ENCODE measurements around the gene NEUROD2.

The NEUROD2 gene

GRCh38 chr17:39629898-39630297, 22.2 kb upstream of the NEUROD2 start:
- DNase-seq (ENCODE audit: low read depth) = no peak
- TF ChIP-seq, protein P1, sequence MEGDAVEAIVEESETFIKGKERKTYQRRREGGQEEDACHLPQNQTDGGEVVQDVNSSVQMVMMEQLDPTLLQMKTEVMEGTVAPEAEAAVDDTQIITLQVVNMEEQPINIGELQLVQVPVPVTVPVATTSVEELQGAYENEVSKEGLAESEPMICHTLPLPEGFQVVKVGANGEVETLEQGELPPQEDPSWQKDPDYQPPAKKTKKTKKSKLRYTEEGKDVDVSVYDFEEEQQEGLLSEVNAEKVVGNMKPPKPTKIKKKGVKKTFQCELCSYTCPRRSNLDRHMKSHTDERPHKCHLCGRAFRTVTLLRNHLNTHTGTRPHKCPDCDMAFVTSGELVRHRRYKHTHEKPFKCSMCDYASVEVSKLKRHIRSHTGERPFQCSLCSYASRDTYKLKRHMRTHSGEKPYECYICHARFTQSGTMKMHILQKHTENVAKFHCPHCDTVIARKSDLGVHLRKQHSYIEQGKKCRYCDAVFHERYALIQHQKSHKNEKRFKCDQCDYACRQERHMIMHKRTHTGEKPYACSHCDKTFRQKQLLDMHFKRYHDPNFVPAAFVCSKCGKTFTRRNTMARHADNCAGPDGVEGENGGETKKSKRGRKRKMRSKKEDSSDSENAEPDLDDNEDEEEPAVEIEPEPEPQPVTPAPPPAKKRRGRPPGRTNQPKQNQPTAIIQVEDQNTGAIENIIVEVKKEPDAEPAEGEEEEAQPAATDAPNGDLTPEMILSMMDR (IDR thresholded peaks at IDR 0.05; ENCODE audit: low read length, missing control alignments) = no peak
- no peak overlapping the region for H3K4me3 ChIP-seq (replicated peaks; ENCODE audit: low read depth, low read length)

DNA sequence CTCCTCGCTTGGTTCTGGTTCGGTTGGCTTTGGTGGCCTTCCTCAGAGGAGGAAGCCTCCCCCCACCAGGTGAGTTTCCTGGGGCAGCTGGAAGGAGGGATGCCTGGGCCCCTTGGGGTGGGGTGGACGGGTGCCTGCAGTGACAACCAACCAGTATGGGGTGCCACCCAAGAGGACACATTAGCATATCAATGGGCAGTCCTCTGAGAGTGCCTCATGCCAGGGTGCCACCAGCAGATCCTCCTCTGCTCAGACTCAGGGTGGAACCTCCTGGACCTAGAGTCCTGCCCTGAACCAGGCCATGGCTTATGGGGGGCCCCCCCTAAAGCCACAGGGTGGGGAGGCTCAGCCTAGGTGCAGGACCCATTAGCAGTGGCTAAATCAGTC, 21.8 kb upstream of the NEUROD2 start:
- TF ChIP-seq, protein P1 (IDR thresholded peaks at IDR 0.05; ENCODE audit: low read length, missing control alignments) = no peak
- no peak for DNase-seq (ENCODE audit: low read depth)
- H3K4me3 ChIP-seq (replicated peaks; ENCODE audit: low read depth, low read length) = no peak overlapping the region

GRCh38 chr17:39628655-39629493, 21.2 kb upstream of the NEUROD2 start:
- no peak for DNase-seq (ENCODE audit: low read depth)
- TF ChIP-seq, protein P1 (IDR thresholded peaks at IDR 0.05; ENCODE audit: low read length, missing control alignments) = no peak
- H3K4me3 ChIP-seq (replicated peaks; ENCODE audit: low read depth, low read length) = no peak overlapping the region

DNA sequence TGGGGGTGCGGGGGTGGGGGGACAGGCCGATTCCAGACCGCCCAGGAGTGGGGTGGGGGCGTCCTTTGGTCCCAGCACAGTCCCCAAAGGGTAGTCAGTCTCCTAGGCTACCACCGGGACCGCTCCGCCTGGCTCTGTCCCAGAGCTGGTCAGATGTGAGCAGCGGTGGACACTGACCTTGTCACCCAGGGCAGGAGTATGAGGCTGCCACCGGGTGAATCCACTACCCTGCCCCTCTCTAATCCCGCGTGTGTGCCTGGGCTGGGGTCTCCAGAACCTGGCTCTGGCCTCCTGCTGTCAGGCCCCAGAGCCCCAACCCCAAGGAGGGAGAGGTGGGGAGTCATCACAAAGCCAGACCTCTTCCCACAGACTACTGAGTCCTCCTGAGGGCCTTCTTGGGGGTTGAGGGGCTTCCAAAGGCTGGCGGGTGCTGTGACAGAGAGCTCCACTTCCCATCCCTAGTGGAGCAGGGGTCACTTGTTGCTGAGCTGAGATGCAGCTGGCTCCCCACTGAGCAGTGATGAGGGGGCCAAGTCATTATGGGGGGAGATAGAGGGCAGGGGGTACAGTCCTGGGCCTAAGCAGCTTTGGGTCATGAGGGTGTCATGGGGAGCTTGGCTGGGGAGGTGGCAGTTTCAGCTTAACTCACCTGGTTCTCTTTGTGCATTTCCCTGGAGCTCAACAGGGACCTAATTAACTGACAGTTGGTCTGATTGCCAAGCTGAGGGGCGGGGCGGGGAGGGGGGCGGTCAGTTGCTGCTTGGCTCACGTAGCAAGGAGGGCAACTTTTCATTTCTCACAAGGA, 20.2 kb upstream of the NEUROD2 start:
- no peak for DNase-seq (ENCODE audit: low read depth)
- TF ChIP-seq, protein P1 (IDR thresholded peaks at IDR 0.05; ENCODE audit: low read length, missing control alignments) = no peak
- no peak overlapping the region for H3K4me3 ChIP-seq (replicated peaks; ENCODE audit: low read depth, low read length)

DNA sequence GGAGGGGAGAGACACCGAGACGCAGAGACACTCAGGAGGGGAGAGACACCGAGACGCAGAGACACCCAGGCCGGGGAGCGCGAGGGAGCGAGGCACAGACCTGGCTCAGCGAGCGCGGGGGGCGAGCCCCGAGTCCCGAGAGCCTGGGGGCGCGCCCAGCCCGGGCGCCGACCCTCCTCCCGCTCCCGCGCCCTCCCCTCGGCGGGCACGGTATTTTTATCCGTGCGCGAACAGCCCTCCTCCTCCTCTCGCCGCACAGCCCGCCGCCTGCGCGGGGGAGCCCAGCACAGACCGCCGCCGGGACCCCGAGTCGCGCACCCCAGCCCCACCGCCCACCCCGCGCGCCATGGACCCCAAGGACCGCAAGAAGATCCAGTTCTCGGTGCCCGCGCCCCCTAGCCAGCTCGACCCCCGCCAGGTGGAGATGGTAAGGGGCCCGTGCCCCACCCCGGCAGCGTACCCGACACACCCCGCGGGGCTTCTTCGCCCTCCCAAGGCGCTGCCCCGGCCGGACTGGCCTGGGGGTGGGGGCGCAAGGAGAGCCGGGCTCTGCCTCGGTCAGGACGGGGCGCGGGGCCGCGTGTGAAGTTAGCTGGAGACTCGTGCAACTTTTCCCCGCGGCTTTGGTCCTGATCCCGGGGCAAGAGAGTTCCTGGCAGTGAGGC, 19.5 kb upstream of the NEUROD2 start:
- TF ChIP-seq, protein P1 (IDR thresholded peaks at IDR 0.05; ENCODE audit: low read length, missing control alignments) = no peak

DNA sequence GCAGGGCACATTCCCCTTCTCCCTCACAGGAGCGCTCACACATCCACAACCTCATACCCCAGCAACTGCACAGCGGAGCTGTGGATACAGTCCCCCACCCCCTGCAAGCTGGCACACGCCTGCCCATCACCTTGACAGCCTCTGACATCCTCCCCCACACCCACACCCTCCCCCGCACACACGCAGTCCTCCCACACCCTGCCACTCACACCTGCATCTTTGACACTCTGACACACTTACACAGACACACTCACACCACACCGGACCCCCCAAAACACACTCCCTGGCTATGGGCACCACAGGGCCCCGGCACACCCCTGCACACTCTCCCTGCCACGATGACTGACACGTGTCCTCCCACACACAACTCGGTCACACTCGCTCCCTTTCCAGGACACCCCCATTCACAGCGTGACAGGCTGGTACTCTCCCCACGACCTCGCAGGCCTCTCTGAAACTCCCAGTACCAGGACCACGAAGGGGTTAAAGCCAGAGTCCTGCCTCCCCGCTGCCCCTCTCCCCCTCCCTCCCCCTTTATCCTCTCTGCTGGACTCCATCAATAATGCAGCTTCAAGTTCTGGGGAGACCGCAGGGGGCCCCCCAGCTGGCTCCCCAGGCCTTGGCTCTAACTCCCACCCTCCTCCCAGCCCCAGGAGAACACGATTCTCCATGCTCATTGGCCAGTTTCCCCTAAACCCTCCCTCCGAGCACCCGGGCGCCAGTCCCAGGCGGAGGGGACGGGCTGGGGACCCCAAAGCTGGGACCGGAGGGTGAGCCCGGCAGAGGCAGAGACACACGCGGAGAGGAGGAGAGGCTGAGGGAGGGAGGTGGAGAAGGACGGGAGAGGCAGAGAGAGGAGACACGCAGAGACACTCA, 18.7 kb upstream of the NEUROD2 start, which contains the start of gene PPP1R1B:
TSS of gene PPP1R1B (plus strand) at position 782 of the 876 bp plus-strand sequence. CDS start 441 bp downstream, outside the sequence.
- TF ChIP-seq, protein P1 (IDR thresholded peaks at IDR 0.05; ENCODE audit: low read length, missing control alignments) = no peak
- DNase-seq (ENCODE audit: low read depth) = no peak
- peak within 1 kb of the TSS; percentile 28 for H3K4me3 ChIP-seq (replicated peaks; ENCODE audit: low read depth, low read length)

More for the DNA sequence above, 19.5 kb upstream of the NEUROD2 start:
- peak overlapping the region; percentile 28 for H3K4me3 ChIP-seq (replicated peaks; ENCODE audit: low read depth, low read length)
- no peak for DNase-seq (ENCODE audit: low read depth)

All from fibroblast of pulmonary artery (primary cell).